ENCODE measurements around the gene IKBKG. TPM values are rescaled to one million over a fixed set of nuclear protein-coding genes. Genes with fewer than 3 reads are reported as not detected.
"Not testable (repeated sequence)": the region's sequence is repeated elsewhere in the genome, so short reads cannot be mapped to it uniquely, and the experiment has no call there.

The IKBKG gene
- 10 to 100 TPM; 64.8 to 84.6 (median 84.1) TPM for total RNA-seq
- total RNA-seq (2013): 29.7 TPM

GRCh38 chrX:154547245-154548027, at the start of gene IKBKG:
Gene IKBKG (plus strand): TSS chrX:154547620. CDS start chrX:154552003, 4,383 bp downstream.
- Mint-ChIP-seq H3K4me1 (peaks cover 21 to 51% of the 10 kb centered on the region in 2 donors), H3K9me3 (no peaks in the 10 kb centered on the region), H3K4me3 (peak within 1 kb of the TSS; percentile 87), H3K36me3 (no peaks in the 10 kb centered on the region), H3K27ac (peak within 1 kb of the TSS; percentile 90 to 93), H3K27me3 (ENCODE audit: low read depth in 2 of 2) (no peaks in the 10 kb centered on the region)
- Histone ChIP-seq H3K27ac (ENCODE audit: low read length) (peak within 1 kb of the TSS; percentile 91), H3K4me3 (ENCODE audit: low read length) (peak within 1 kb of the TSS; percentile 87), H3K9me3 (ENCODE audit: control insufficient read depth, insufficient read depth, low read length) (no peaks in the 10 kb centered on the region), H3K4me1 (ENCODE audit: control insufficient read depth, insufficient read depth, low read length) (peaks cover 65% of the 10 kb centered on the region), H3K27me3 (ENCODE audit: control insufficient read depth, insufficient read depth, low read length) (no peaks in the 10 kb centered on the region), H3K36me3 (ENCODE audit: control insufficient read depth, insufficient read depth, low read length) (peaks cover 6% of the 10 kb centered on the region)
- ATAC-seq (peak; percentile 79 to 94 (median 81)), DNase-seq (peak; percentile 90 to 93)
- intact Hi-C loops (cut with micrococcal nuclease): no loop called here
- WGBS (ENCODE audit: insufficient coverage): under 1% methylated on average over 69 of the region's 69 CpGs
- no peak for TF ChIP-seq CTCF (IDR thresholded peaks at IDR 0.05)

GRCh38 chrX:154501423-154501822, 46.0 kb upstream of the IKBKG start:
- DNase-seq; H3K36me3 Mint-ChIP-seq; H3K27ac ChIP-seq (ENCODE audit: low read length); H3K4me3 ChIP-seq (ENCODE audit: low read length); H3K36me3 ChIP-seq (ENCODE audit: control insufficient read depth, insufficient read depth, low read length); ATAC-seq; H3K4me3 Mint-ChIP-seq; H3K4me1 Mint-ChIP-seq; H3K4me1 ChIP-seq (ENCODE audit: control insufficient read depth, insufficient read depth, low read length); H3K9me3 ChIP-seq (ENCODE audit: control insufficient read depth, insufficient read depth, low read length); intact Hi-C loops (cut with micrococcal nuclease); H3K27ac Mint-ChIP-seq; H3K27me3 ChIP-seq (ENCODE audit: control insufficient read depth, insufficient read depth, low read length); H3K9me3 Mint-ChIP-seq; H3K27me3 Mint-ChIP-seq (ENCODE audit: low read depth in 2 of 2): not testable (repeated sequence)
- 98% methylated on average over 6 of the region's 7 CpGs for WGBS (ENCODE audit: insufficient coverage)

GRCh38 chrX:154502098-154502497, 45.3 kb upstream of the IKBKG start:
- H3K4me1 Mint-ChIP-seq: no peaks in the 10 kb centered on the region
- Histone ChIP-seq H3K27ac (ENCODE audit: low read length) (no peak overlapping the region), H3K27me3 (ENCODE audit: control insufficient read depth, insufficient read depth, low read length) (no peaks in the 10 kb centered on the region), H3K4me3 (ENCODE audit: low read length) (no peak overlapping the region), H3K36me3 (ENCODE audit: control insufficient read depth, insufficient read depth, low read length) (peaks cover 3% of the 10 kb centered on the region), H3K4me1 (ENCODE audit: control insufficient read depth, insufficient read depth, low read length) (no peaks in the 10 kb centered on the region), H3K9me3 (ENCODE audit: control insufficient read depth, insufficient read depth, low read length) (no peaks in the 10 kb centered on the region)
- H3K4me3 Mint-ChIP-seq: no peak overlapping the region
- no peaks in the 10 kb centered on the region for H3K36me3 Mint-ChIP-seq
- H3K27me3 Mint-ChIP-seq (ENCODE audit: low read depth in 2 of 2): no peaks in the 10 kb centered on the region
- WGBS (ENCODE audit: insufficient coverage): 96% methylated on average over 7 of the region's 8 CpGs
- no peaks in the 10 kb centered on the region for H3K9me3 Mint-ChIP-seq
- H3K27ac Mint-ChIP-seq: no peak overlapping the region
- no peak for TF ChIP-seq CTCF (IDR thresholded peaks at IDR 0.05)
- DNase-seq (no peak), ATAC-seq (no peak)
- intact Hi-C loops (cut with micrococcal nuclease): no loop called here

- Mint-ChIP-seq H3K4me3 (no peak overlapping the region), H3K9me3 (no peaks in the 10 kb centered on the region), H3K27ac (no peak overlapping the region), H3K27me3 (ENCODE audit: low read depth in 2 of 2) (no peaks in the 10 kb centered on the region), H3K4me1 (no peaks in the 10 kb centered on the region), H3K36me3 (no peaks in the 10 kb centered on the region)
- no peaks in the 10 kb centered on the region for H3K27me3 ChIP-seq (ENCODE audit: control insufficient read depth, insufficient read depth, low read length)
- no peaks in the 10 kb centered on the region for H3K9me3 ChIP-seq (ENCODE audit: control insufficient read depth, insufficient read depth, low read length)
- intact Hi-C loops (cut with micrococcal nuclease): no loop called here
- 83% methylated on average over 3 of the region's 3 CpGs for WGBS (ENCODE audit: insufficient coverage)
- ATAC-seq: no peak
- H3K36me3 ChIP-seq (ENCODE audit: control insufficient read depth, insufficient read depth, low read length): peaks cover 3% of the 10 kb centered on the region
- H3K27ac ChIP-seq (ENCODE audit: low read length): no peak overlapping the region
- H3K4me3 ChIP-seq (ENCODE audit: low read length): no peak overlapping the region
- no peak for DNase-seq
- H3K4me1 ChIP-seq (ENCODE audit: control insufficient read depth, insufficient read depth, low read length): no peaks in the 10 kb centered on the region
- TF ChIP-seq CTCF (IDR thresholded peaks at IDR 0.05): no peak
These were observed 44.4 kb upstream of the IKBKG start for GRCh38 chrX:154502989-154503388.

Measured in natural killer cell (primary cell).